ENCODE results near the gene ATP1B2.

Gene ATP1B2

GRCh38 chr17:7677388-7678067 is 26.8 kb downstream of the ATP1B2 start:
- DNase-seq (ENCODE audit: low spot score) (no peak), FAIRE-seq (no peak)

GRCh38 chr17:7684851-7685532 is 34.3 kb downstream of the ATP1B2 start:
- FAIRE-seq: no peak
- no peak for DNase-seq (ENCODE audit: low spot score)

GRCh38 chr17:7685533-7686221 is 35.0 kb downstream of the ATP1B2 start:
- DNase-seq (ENCODE audit: low spot score): peak; percentile 82
- peak; percentile 41 for FAIRE-seq

GRCh38 chr17:7686222-7687071 is 35.7 kb downstream of the ATP1B2 start:
- DNase-seq (ENCODE audit: low spot score): peak; percentile 63
- no peak for FAIRE-seq

GRCh38 chr17:7687072-7687907 is 36.6 kb downstream of the ATP1B2 start, which contains the start of gene TP53:
TSS of gene TP53 (minus strand) at chr17:7687490. CDS start at chr17:7676594, 10,896 bp downstream.
- DNase-seq (ENCODE audit: low spot score): peak; percentile 82
- peak; percentile 26 for FAIRE-seq

- DNase-seq (ENCODE audit: low spot score) (peak; percentile 96), FAIRE-seq (peak; percentile 85)
Measured at GRCh38 chr17:7687908-7688807, 37.4 kb downstream of the ATP1B2 start, which contains the start of gene WRAP53. TSS of gene WRAP53 (plus strand) at chr17:7688477. CDS start at chr17:7688649, 172 bp downstream.

GRCh38 chr17:7688808-7689316 is 38.1 kb downstream of the ATP1B2 start:
- FAIRE-seq: no peak
- no peak for DNase-seq (ENCODE audit: low spot score)

GRCh38 chr17:7695586-7695985 is 44.9 kb downstream of the ATP1B2 start:
- FAIRE-seq: no peak
- DNase-seq (ENCODE audit: low spot score): no peak

GRCh38 chr17:7697828-7698588 is 47.3 kb downstream of the ATP1B2 start:
- no peak for FAIRE-seq
- no peak for DNase-seq (ENCODE audit: low spot score)

- FAIRE-seq (no peak), DNase-seq (ENCODE audit: low spot score) (no peak)
Measured at GRCh38 chr17:7700510-7700909, 49.8 kb downstream of the ATP1B2 start.

- DNase-seq (ENCODE audit: low spot score): no peak
- no peak for FAIRE-seq
Measured at GRCh38 chr17:7701681-7702080, 51.0 kb downstream of the ATP1B2 start.

GRCh38 chr17:7702776-7703175 is 52.0 kb downstream of the ATP1B2 start:
- FAIRE-seq: no peak
- DNase-seq (ENCODE audit: low spot score): no peak

GRCh38 chr17:7703584-7704479 is 53.1 kb downstream of the ATP1B2 start:
- FAIRE-seq (no peak), DNase-seq (ENCODE audit: low spot score) (no peak)

GRCh38 chr17:7704601-7705268 is 54.0 kb downstream of the ATP1B2 start, which contains the start of gene EFNB3:
TSS of gene EFNB3 (plus strand) at chr17:7705202. CDS start at chr17:7705599, 397 bp downstream.
- no peak for DNase-seq (ENCODE audit: low spot score)
- FAIRE-seq: no peak

GRCh38 chr17:7705269-7706255 is 54.8 kb downstream of the ATP1B2 start:
- FAIRE-seq (no peak), DNase-seq (ENCODE audit: low spot score) (no peak)
